ENCODE data around the gene NPTX2. TPM values are rescaled to one million over a fixed set of nuclear protein-coding genes. Genes with fewer than 3 reads are reported as not detected.

Gene NPTX2
- total and polyA plus RNA-seq, 2 of the 8 experiments (the other 6 are each of a cell fraction or from before 2014, with no cell fraction given): 18.4 to 19.2 TPM

DNA sequence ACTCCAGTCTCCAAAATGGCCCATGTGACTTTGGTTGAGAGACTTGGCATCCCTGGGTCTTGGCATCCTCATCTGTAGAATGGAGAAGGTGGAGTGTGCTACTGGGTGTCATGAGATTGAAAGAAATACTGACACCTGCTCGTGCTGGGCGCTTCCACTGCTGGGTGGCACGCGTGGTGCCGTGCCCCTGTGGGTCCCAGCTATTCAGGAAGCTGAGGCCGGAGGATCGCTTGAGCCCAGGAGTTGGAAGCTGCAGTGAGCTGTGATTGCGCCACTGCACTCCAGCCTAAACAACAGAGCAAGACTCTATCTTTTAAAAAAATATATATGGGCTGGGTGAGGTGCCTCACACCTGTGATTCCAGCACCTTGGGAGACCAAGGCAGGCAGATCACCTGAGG lies 53.1 kb downstream of the NPTX2 start (continued):
- TF ChIP-seq SIN3A (conservative IDR thresholded peaks at IDR 0.05 in 1 of 2, IDR thresholded peaks at IDR 0.05 in 1 of 2; ENCODE audit: low read depth in 1 of 2, low read length in 2 of 2) (no peak), CHD7 (IDR thresholded peaks at IDR 0.05; ENCODE audit: insufficient replicate concordance, low read length) (no peak)
